GM21576 (cell line): ENCODE measurements around the gene S100A8.

Experiments used
- ATAC-seq: cut with Tn5 transposase; IDR thresholded peaks from one replicate; pipeline ENCODE4 v1.9.1; 2021; ENCODE audit warnings: mild to moderate bottlenecking, moderate library complexity; ENCODE audit not compliant: unreplicated experiment

S100A8 gene

GRCh38 chr1:153393926-153394325 is 3.1 kb upstream of the S100A8 start:
- ATAC-seq, result no peak

GRCh38 chr1:153392822-153393221 is 1.9 kb upstream of the S100A8 start:
- no peak for ATAC-seq

- ATAC-seq, result no peak
These were observed 1.4 kb upstream of the S100A8 start for GRCh38 chr1:153392258-153392657.

GRCh38 chr1:153389973-153390879 is 647 bp downstream of the S100A8 start:
- no peak for ATAC-seq

- no peak for ATAC-seq
These were observed 1.5 kb downstream of the S100A8 start for GRCh38 chr1:153389401-153389800.

- no peak for ATAC-seq
These were observed 3.1 kb downstream of the S100A8 start for GRCh38 chr1:153387785-153388184.

GRCh38 chr1:153387001-153387400 is 3.9 kb downstream of the S100A8 start:
- ATAC-seq, result no peak

GRCh38 chr1:153386500-153386901 is 4.4 kb downstream of the S100A8 start:
- ATAC-seq, result no peak

- ATAC-seq, result no peak
These were observed 5.8 kb downstream of the S100A8 start for GRCh38 chr1:153384958-153385580.

GRCh38 chr1:153380711-153381110 is 10.2 kb downstream of the S100A8 start:
- ATAC-seq, result no peak

- ATAC-seq, result no peak
These were observed 11.3 kb downstream of the S100A8 start for GRCh38 chr1:153379591-153379990.

GRCh38 chr1:153375511-153375910 is 15.4 kb downstream of the S100A8 start, which contains the start of gene S100A12:
TSS of gene S100A12 (minus strand) at chr1:153375621. CDS start at chr1:153374592, 1,029 bp downstream.
- no peak for ATAC-seq

GRCh38 chr1:153374071-153374470 is 16.8 kb downstream of the S100A8 start:
- no peak for ATAC-seq

- ATAC-seq, result no peak
These were observed 18.3 kb downstream of the S100A8 start for GRCh38 chr1:153372571-153372970.

GRCh38 chr1:153371231-153371630 is 19.6 kb downstream of the S100A8 start:
- ATAC-seq, result no peak

- no peak for ATAC-seq
These were observed 20.7 kb downstream of the S100A8 start for GRCh38 chr1:153370146-153370545.

- no peak for ATAC-seq
These were observed 22.4 kb downstream of the S100A8 start for GRCh38 chr1:153368495-153368894.

- ATAC-seq, result no peak
These were observed 23.8 kb downstream of the S100A8 start for GRCh38 chr1:153367090-153367489.

GRCh38 chr1:153366261-153366660 is 24.6 kb downstream of the S100A8 start:
- no peak for ATAC-seq

- no peak for ATAC-seq
These were observed 25.2 kb downstream of the S100A8 start for GRCh38 chr1:153365696-153366095.

GRCh38 chr1:153364766-153365666 is 25.9 kb downstream of the S100A8 start:
- ATAC-seq, result no peak
